Ovary (tissue), 3 donors: Measurements from ENCODE around the gene VWCE.

Experiments used
- EP300 ChIP-seq: sonication (generic); formaldehyde crosslinking; IDR thresholded peaks from one replicate; pipeline ENCODE4 v1.6.1; 2017; ENCODE audit warnings: antibody characterized with exemption
- POLR2A ChIP-seq: fragments of 450-650 bp; IDR thresholded peaks from one replicate; pipeline ENCODE4 v1.6.1; 2017; ENCODE audit warnings: antibody characterized with exemption, mild to moderate bottlenecking, moderate library complexity
- TF ChIP-seq, protein P1 (sequence below), 3 donors: fragments of 450-650 bp in 2 of 3; fragments of 200-600 bp in 1 of 3; IDR thresholded peaks; one replicate each; pipeline versions ENCODE4 v1.5.1 to v1.8.0; 2016 to 2022; ENCODE audit warnings: antibody characterized with exemption in 3 of 3, mild to moderate bottlenecking in 1 of 3
- donor health status: DM: no; HTN: no; CAD: no.

GRCh38 chr11:61328351-61328750 lies 33.2 kb upstream of the VWCE start:
- TF ChIP-seq, protein P1, sequence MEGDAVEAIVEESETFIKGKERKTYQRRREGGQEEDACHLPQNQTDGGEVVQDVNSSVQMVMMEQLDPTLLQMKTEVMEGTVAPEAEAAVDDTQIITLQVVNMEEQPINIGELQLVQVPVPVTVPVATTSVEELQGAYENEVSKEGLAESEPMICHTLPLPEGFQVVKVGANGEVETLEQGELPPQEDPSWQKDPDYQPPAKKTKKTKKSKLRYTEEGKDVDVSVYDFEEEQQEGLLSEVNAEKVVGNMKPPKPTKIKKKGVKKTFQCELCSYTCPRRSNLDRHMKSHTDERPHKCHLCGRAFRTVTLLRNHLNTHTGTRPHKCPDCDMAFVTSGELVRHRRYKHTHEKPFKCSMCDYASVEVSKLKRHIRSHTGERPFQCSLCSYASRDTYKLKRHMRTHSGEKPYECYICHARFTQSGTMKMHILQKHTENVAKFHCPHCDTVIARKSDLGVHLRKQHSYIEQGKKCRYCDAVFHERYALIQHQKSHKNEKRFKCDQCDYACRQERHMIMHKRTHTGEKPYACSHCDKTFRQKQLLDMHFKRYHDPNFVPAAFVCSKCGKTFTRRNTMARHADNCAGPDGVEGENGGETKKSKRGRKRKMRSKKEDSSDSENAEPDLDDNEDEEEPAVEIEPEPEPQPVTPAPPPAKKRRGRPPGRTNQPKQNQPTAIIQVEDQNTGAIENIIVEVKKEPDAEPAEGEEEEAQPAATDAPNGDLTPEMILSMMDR (IDR thresholded peaks at IDR 0.05) = no peak
- TF ChIP-seq POLR2A (no peak), EP300 (no peak)
